ENCODE results near the gene CFAP57. TPM values are rescaled to one million over a fixed set of nuclear protein-coding genes. Genes with fewer than 3 reads are reported as not detected.
A peak's percentile ranks its signal among the peaks of the same experiment; 100 is the strongest.

Gene CFAP57
- total and polyA plus RNA-seq, 2 of the 13 experiments (the other 11 are each of a cell fraction or from before 2014, with no cell fraction given) = 0.01 TPM; not detected in 1

DNA sequence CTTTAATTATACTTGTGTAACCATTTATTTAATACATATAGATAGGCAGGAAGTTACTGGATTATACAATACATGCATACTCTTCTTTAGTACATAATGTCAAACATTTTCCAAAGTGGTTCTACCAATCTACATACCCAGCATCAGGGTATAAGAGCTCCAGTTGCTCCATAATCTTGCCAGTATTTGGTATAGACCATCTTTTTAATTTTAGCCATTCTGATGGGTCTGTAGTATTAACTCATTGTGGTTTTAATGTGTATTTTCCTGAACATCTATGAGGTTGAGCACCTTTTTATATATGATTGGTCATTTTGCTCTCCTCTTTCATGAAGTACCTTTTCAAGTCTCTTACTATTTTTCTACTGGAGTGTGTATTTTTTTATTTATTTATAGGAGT is 32.1 kb upstream of the CFAP57 start:
- no TSS peak for BruUV-seq (replicated peaks)
- intact Hi-C loops (cut with micrococcal nuclease; ENCODE audit: unreplicated experiment) (no loop called here), in situ Hi-C loops (cut with HindIII; ENCODE audit: extremely low pct_ligation_motif_present, low pct_unique_long_range_greater_than_20kb) (no loop called here)
- no peaks in the 10 kb centered on the region for H3K36me3 ChIP-seq (replicated peaks in 1 of 2; ENCODE audit: control insufficient read depth in 1 of 2, insufficient read depth in 2 of 2, low read length in 2 of 2)
- no peaks in the 10 kb centered on the region for H3K79me2 ChIP-seq (ENCODE audit: insufficient read depth, low read length)
- no peak overlapping the region for H3K4me2 ChIP-seq (ENCODE audit: low read depth, low read length)
- ChIA-PET CTCF (ENCODE audit: low intra/inter-chr PET ratio, low total read pairs) (no interaction called here), POLR2A (no interaction called here)
- H4K20me1 ChIP-seq (ENCODE audit: insufficient read depth, low read length) = no peaks in the 10 kb centered on the region; the same call in 1 of the 2 replicates
- H3K27me3 ChIP-seq (ENCODE audit: control insufficient read depth in 1 of 2, insufficient read depth in 2 of 2, low read length in 2 of 2) = no peaks in the 10 kb centered on the region
- H3K4me1 ChIP-seq (ENCODE audit: insufficient read depth, low read length) = 0 out of 2 replicates have a peak, but pooled peaks cover 7% of the 10 kb centered on the region
- no peak overlapping the region for H3K4me3 ChIP-seq (replicated peaks in 1 of 3; ENCODE audit: insufficient read depth in 1 of 3, low read depth in 2 of 3, low read length in 3 of 3)
- no peak overlapping the region for H2AFZ ChIP-seq (ENCODE audit: low read length)
- H3K27ac ChIP-seq (ENCODE audit: extremely low read length, insufficient read depth, low read length) = no peak overlapping the region
- no peak for TF ChIP-seq RFX3 (CRISPR knock-in tag; IDR thresholded peaks at IDR 0.05)
- peak; percentile 47; the same call in 1 of the 2 replicates for TF ChIP-seq ZNF382 (CRISPR knock-in tag; IDR thresholded peaks at IDR 0.05; ENCODE audit: borderline replicate concordance)
- TF ChIP-seq, protein P1, sequence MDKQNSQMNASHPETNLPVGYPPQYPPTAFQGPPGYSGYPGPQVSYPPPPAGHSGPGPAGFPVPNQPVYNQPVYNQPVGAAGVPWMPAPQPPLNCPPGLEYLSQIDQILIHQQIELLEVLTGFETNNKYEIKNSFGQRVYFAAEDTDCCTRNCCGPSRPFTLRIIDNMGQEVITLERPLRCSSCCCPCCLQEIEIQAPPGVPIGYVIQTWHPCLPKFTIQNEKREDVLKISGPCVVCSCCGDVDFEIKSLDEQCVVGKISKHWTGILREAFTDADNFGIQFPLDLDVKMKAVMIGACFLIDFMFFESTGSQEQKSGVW (CRISPR knock-in tag; IDR thresholded peaks at IDR 0.05; ENCODE audit: borderline replicate concordance) = no peak
- TF ChIP-seq, protein P2, sequence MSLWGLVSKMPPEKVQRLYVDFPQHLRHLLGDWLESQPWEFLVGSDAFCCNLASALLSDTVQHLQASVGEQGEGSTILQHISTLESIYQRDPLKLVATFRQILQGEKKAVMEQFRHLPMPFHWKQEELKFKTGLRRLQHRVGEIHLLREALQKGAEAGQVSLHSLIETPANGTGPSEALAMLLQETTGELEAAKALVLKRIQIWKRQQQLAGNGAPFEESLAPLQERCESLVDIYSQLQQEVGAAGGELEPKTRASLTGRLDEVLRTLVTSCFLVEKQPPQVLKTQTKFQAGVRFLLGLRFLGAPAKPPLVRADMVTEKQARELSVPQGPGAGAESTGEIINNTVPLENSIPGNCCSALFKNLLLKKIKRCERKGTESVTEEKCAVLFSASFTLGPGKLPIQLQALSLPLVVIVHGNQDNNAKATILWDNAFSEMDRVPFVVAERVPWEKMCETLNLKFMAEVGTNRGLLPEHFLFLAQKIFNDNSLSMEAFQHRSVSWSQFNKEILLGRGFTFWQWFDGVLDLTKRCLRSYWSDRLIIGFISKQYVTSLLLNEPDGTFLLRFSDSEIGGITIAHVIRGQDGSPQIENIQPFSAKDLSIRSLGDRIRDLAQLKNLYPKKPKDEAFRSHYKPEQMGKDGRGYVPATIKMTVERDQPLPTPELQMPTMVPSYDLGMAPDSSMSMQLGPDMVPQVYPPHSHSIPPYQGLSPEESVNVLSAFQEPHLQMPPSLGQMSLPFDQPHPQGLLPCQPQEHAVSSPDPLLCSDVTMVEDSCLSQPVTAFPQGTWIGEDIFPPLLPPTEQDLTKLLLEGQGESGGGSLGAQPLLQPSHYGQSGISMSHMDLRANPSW (CRISPR knock-in tag; IDR thresholded peaks at IDR 0.05; ENCODE audit: borderline replicate concordance) = no peak
- no peak for TF ChIP-seq MBD4 (IDR thresholded peaks at IDR 0.05; ENCODE audit: borderline replicate concordance, low read length)
- H3K9ac ChIP-seq (ENCODE audit: insufficient read depth, low read depth, low read length) = no peak overlapping the region
- ATAC-seq (no peak), FAIRE-seq (no peak), DNase-seq (ENCODE audit: low spot score) (no peak)
- peaks cover 7% of the 10 kb centered on the region for H3K9me3 ChIP-seq (ENCODE audit: low read length)
